Activated T-helper 9 cell treated with anti-CD3 and anti-CD28 coated beads, Interleukin-2, amount 50 U/mL, for 16 hours (primary cell): Measurements from ENCODE around the gene ACOX1.

Source experiments
- DNase-seq: peaks from one replicate; pipeline ENCODE4 v3.0.0-alpha.2; 2020; ENCODE audit warnings: low read depth

The ACOX1 gene

DNA sequence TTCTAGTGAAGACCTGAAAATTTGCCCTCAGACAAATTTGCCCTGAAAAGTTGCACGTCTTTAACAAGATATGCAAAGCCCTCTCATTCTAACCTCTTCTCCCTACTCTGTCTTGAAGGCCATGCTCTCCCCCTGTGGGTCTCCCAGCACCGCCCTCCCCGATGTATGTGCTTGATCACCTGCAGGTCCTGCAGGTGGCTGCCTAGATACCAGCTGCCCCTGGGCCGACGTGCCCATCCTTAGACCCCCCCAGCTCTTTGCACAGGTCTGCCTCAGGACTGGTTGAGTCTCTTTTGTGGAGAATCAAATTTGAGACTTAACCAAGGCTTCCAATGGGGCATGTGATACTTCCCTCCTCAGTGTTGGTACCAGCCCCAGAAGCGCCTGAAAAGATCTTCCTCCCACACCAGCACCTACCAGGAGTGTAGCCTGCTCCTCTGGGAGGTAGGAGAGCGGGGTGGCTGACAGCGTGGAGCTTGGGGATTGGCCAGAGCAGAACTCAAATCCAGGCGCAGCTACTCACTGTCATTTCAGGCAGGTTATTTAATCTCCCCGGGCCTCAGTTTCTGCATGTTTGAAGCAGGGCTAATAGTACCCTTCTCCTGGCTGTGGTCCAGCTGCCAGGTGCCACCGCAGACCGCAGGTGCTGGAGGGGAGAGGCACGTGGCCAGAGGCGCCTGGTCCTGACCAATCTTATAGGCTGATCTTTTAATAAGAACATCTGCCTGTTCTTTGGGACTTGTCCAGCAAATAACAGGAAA is 69.7 kb downstream of the ACOX1 start:
- DNase-seq = no peak

DNA sequence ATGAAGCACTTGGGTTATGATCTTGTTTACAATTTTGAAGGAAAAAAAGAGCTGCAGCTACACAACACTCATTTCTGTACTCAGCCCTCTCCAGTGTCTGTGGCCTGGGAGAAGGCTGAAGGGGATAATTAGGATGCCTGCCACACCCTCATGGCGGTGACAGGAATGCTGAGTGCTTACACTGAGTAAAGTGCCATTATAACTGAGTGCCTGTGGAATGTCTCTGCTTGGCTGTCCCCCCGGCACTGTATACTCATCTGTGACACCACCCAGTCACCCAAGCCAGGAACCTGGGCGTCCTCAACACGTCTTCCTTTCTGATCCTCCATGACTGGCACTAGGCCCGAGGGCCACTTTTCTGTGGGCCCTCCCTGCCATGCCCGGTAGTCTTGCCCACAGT is 70.8 kb downstream of the ACOX1 start:
- DNase-seq = no peak

DNA sequence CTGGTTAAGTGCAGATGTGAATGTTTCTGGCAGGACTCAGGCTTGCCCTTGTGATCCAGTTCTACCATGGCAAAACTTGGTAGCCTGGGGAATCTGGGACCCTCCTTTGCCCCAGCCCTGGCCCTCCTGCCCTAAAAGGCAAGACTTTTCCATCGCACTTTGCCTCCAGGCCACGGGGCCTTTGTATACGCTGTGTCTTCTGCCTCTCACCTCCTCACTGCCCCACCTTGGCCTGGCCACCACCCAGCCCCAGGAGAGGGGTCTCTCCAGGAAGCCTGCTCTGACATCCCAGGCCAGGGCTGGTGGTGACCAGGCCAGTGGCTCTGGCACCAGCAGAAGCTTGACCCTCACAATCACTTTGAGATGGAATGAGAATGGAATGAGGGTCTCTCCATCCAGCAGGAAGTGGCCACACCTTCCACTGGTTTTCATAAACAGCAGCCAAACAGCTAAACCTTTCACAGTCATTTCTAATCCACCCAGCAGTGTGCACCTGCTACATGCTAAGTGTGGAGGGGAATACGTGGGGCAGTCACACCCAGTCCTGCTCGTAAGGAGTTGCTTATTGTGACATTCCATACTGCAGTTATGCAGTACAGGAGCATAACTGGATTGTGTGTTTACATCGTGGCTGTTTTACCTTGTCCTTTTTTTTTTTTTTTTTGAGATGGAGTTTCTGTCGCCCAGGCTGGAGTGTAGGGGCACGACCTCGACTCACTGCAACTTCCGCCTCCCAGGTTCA is 72.7 kb downstream of the ACOX1 start:
- no peak for DNase-seq

DNA sequence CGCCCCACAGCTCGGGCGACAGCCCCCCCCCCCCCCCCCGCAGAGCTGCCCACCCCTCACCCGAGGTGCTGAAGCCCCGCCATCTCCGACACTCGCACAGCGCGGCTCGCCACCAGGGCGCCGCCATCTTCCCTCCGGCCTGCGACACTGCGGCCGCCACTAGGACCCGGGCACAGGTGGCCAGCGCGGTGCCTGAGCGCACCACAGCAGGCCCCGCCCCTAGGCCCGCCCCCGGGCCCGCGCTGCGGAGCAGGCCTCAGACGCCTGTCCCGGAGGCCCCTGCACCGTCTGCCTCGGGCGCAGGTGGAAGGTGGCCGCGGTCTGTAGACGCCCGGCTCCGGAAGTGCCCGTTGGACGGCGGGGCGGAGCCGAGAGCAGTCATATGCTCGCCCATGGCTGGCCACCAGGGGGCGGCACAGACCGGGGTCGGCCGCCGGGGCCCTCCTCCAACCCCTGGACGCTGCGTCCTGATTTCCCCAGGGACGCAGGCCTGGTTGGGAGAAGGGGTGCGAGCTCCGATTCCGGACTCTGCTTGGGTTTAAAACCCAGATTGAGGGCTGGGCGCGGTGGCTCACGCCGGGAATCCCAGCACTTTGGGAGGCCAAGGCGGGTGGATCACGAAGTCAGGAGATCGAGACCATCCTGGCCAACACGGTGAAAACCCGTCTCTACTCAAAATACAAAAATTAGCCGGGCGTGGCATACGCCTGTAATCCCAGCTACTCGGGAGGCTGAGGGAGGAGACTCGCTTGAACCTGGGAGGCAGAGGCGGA is 74.0 kb downstream of the ACOX1 start, which contains the start of gene MRPL38:
Gene MRPL38 (minus strand): TSS at position 136 of the 773 bp plus-strand sequence. CDS start 9 bp downstream, at position 127.
- peak; percentile 93 for DNase-seq

- DNase-seq = no peak
Measured at GRCh38 chr17:75902406-75902805, 76.6 kb downstream of the ACOX1 start.

- no peak for DNase-seq
Measured at GRCh38 chr17:75901727-75902126, 77.2 kb downstream of the ACOX1 start.

GRCh38 chr17:75900691-75901533 is 78.1 kb downstream of the ACOX1 start:
- no peak for DNase-seq

DNA sequence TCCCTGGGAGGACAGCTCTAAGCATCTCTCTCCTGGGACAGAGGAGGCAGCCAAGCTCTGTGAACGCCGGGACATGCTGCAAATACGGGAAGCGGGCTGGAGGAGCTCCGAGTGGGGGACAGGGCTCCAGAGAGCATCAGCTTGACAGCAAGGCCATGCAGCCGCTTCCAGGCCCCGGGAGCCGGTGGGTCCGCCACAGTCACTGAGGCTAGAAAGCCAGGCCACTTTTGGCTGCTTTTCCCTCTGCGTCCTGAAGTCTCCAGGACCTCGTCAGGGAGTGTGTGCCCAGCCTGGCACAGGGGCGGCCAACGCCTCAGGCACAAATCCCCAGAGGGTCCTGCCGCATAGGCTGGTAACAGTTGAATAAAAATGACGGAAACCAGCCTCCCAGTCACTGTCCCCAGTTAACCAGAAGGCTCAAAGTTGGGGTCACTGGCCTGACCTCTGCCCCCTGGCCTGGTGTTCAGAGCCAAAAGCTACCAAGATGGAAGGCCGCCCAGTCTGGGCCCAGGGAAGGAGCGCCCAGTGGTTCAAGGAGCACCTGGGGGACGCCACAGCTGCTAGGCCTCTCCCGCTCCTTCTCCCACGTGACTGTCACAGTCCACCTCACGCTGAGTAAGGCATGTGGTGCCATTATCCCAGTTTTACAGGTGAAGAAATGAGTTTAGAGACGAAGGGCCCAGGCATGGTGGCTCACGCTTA is 79.0 kb downstream of the ACOX1 start:
- DNase-seq = no peak

DNA sequence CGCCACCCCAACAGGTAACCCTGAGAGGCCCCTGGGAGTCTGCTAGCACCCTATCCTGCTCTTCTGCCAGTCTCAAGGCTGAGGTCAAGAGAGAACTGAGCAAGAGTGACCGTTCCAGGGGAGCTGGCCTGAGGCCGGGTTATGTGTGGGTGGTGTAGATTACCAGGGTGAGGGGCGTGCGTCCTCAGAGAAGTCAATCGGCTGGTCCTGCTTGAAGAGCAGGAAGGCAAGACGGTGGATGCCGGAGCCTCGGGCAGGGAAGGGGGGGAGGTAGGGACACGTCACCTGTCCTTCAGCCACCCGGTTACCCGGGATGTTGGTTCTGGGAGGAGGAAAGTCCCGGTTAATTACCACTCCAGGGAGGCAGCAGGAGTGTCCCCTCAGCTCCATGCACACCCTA is 79.6 kb downstream of the ACOX1 start:
- no peak for DNase-seq

DNA sequence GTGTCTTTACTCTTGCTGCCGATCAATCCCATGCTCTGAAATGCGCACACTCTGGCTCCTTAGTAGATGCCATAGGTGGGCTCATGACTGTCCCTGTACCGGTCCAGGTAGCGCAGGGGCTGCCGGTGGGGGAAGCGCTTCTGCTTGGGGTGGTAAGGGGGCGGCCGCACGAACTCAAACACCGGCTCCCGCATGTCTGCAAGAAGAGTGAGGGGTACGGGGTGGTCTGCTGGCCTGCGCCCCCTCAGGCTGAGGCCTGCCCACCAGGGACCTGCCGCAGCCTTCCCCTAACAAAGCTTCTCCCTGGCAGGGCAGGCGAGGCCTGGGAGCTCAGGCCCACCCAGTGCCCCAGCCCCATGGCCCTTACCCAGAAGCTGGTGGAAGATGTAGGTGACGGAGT is 80.2 kb downstream of the ACOX1 start:
- no peak for DNase-seq

DNA sequence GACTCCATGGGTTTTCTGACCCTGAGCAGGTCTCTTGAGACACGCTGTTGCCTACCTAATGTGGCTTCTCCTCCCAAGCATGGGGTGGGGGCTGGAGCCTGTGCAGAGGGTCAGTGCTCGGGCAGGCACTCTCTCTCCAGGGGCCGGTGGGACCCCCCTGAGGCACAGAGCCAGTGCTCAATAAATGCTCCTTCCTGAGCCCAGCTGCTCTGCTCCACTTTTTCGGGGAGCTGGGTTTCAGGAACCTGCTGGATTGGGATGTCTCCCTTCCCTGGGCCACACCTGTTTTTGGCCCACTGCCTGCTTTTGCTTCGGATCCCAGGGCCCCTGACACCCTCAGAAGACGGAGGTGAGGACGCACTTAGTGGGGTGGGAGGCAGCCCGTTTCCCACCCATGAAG is 80.9 kb downstream of the ACOX1 start:
- DNase-seq = no peak

DNA sequence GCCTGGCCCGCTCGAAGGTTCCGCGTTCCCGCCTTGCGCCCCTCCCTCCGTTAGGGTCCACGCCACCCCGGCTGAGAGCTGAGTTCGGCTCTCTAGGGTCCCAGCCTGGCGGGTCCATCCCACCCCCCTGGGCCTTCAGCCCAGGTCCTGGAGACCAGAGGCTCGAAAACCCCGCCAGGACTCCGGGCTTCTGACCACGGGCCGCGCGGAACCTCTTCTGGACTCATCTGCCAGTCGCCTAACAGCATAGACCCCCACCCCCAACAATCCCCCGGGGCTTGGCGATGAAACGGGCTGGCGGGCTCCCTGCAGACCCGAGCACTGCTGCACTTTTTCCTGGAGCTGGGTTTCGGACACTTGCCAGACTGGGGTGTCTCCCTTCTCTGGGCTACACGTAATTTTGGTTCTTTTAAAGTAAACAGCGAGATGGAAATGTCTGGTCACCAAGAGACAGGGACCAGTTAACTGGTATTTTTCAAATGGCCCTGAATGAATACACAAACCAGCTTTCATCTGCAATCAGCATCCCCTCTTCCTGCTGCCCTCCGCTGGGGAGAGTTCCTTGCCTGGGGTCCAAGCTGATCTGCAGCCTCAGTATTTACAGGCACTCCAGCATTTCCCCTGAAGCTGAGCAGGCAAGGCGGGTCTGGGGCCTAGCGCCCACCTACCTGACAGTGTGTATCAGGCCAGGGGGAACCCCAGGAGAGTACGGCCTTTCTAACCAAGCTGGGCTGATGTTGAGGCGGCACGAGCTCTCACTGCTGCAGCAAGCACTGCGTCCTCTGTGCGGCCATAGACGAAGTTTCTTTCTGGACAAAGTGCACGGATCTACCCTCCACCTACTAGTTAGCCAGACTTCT is 81.6 kb downstream of the ACOX1 start:
- DNase-seq = no peak

DNA sequence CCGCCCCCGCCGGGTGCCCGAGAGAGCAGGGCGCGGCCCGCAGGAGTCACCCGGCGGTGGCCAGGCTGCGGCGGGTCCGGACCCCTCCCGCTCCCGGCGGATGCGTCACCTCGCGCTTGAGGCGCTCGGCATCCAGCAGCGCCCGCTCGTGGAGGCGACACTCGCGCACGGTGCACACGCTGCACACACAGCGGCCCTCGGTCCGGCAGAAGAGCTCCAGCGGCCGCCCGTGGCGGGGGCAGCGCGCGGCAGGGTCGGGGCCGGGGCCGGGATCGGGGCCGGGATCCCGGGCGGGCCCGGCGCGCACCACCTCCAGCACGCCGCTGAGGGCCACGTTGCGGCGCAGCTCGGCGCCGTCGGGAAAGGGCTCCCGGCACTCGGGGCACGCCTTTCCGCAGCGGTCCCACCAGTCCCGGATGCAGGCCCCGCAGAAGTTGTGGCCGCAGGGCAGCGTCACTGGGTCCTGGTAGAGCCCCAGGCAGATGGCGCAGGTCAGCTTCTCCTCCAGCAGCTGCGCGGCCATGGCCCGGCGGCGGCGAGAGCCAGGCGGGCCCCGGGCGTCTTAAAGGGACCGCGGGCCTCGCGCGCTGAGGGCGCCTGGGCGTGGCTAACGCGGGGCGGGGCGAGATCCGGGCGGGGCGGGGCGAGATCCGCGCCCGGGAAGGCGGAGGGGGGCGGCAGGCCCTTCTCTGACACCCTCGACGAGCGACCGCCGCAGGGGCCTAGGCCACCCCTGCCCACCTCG is 82.4 kb downstream of the ACOX1 start, which contains the start of gene TRIM65:
Gene TRIM65 (minus strand): TSS at position 537 of the 745 bp plus-strand sequence. CDS start 14 bp downstream, at position 523.
- peak; percentile 67 for DNase-seq

DNA sequence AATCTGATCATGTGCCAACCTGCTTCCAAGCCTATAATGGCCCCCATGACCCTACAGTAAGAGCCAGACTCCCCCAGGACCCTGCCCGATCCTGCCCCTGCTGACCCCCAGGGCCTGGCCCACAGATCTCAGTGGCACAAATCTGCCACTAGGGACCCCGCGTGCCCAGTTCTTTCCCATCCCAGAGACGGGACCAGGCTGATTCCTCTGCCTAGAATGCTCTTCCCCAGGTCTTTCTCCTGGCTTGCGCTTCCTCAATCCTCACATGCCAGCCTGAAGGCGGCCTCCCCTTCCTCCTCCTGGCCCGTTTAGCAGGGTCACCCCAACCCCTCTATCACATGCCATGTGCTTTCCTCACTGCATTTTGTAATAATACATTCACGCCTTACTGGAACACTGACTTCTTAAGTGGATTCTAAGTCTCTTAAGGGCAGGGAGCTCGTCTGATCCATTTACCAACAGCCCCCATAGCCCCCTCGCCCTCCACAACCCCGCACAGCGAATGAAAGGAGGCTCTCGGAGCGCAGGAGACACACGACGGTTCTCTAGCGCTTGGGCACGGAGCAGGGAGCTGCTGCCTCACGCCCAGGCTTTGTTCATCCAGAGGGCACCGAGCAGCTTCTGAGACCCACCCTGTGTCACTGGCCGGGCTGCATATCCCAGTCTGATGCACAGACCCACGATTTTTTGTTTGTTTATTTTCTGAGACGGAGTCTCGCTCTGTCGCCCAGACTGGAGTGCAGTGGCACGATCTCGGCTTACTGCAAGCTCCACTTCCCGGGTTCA is 83.4 kb downstream of the ACOX1 start:
- no peak for DNase-seq

DNA sequence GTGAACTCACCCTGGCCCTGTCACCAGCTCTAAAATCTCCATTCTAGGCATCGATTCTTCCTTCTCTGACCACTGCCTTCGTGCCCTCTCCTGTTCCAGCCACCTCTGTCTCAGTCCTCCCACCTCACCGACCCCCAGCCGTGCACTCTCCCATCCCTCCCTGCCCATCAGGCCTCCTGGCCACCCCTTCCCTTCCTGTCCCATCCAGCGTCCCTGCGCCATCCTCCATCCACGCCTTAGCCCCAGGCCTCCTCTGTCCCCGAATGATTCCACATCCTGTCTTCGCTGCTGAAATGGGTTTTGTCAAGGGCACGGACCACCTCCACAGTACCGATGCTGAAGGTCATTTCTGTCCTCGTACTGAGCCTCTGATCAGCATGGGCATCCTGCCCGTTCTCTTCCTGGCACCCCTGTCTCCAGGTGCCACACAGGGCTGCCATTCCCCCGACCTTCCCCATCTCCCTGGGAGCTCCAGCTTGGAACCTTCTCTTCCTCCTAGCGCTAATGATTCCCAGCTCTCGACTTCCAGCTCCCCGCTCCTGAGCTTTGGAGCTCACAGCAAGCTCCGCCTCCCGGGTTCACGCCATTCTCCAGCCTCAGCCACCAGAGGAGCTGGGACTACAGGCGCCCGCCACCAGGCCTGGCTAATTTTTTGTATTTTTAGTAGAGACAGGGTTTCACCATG is 84.8 kb downstream of the ACOX1 start:
- DNase-seq = no peak

DNA sequence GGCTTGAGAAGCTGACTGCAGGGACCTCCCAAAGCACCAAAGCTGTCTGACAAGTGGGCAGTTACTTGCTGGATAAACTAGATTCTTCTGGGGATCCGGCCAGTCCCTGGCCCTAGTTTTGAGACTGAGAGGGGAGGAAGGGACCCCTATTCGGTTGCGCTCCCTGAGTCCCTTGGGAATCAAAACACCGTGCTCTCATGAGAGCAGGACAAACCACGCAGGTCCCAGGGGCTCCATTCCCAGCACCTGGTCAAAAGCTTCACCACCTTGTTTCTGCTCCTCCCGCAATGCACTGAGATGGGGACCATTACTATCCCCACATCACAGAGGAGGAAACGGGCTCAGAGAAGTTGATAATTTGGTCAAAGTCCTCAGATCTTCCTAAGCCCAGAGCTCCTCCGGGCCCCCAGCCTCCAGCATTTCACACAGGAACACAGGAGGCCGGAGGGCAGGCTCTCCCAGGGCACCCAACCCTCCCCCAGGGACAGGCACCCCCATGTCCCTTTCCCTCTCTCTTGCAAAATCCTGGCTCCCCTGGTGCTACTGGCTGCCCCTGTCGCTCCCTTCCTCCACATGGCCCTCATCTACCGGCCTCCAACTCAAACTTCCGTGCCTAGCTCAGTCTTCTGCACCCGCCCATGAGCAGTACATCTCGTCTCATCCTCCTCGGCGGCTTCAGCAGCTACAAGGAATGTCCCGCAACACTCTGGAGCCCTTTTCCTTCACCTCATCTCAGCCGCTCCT is 85.5 kb downstream of the ACOX1 start:
- DNase-seq = no peak

DNA sequence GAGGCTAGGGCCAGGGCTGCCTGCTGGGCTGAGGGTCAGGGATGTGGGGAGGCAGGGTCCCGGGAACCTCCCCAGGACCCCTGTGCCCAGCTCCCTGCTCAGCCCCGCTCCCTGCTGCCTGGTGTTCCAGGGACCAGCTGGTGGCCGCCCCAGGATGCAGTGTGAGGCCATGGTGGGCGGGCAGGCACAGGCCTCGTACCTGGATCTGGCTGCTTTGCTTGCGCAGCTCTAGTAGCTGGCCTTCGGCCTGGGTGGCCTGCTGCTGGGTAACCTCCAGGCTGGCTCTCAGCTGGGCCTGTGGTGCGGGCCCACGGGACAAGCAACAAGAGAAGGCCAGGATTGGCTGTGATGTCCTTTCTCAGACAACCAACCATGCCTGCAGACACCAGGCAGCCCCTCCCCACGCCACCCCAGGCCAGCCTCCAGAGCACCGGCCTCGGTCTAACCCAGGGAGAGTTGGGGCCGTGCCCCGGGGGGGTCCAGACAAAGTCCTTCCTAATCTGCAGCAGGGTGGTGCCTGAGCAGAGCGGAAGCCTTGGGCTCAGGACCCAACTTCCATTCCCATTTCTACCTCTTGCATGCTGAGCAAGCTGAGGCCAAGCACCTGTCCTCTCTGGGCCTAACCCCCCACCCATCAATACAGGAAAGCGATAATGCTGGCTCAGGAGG is 86.3 kb downstream of the ACOX1 start:
- no peak for DNase-seq
